ENCODE data around the gene EIF6.
A peak's percentile ranks its signal among the peaks of the same experiment; 100 is the strongest.
"Not testable (repeated sequence)": the region's sequence is repeated elsewhere in the genome, so short reads cannot be mapped to it uniquely, and the experiment has no call there.

EIF6 gene

GRCh38 chr20:35284267-35284991, at the start of gene EIF6:
Gene EIF6 (minus strand): TSS chr20:35284772. CDS start chr20:35284487, 285 bp downstream.
- peak; percentile 87 for DNase-seq (ENCODE audit: low read depth)

GRCh38 chr20:35333606-35334005, 49.0 kb upstream of the EIF6 start:
- DNase-seq (ENCODE audit: low read depth): no peak

DNA sequence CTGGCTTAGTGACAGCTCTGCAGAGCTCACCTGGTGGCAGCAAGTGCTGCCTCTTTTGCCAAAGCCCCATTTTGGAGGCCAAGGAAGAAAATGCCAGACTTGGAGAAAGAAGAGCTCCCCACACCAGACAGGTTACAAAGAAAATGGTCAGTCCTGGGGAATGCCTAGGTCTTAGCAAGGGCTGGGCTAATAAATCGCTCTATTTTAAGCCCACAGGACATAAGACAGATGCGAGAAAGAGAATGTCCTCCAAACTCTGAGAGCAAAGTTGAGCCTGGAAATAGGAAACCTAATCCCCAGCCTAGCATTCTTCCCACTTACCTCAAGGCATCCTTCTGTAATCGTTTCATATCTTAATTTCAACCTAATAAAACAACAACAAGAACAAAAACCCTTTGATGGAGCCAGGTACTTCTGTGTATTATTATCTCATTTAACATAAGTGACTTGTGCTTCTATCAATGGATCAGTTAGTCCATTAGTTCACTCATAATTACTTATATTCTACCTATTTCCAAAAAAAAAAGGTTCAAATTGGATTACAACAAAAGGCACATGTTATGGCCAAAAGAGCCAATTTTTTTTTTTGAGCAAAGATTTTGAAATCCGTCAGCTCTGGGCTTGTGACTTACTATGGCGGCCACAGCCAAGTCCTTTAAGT, 48.1 kb upstream of the EIF6 start:
- DNase-seq (ENCODE audit: low read depth): no peak

DNA sequence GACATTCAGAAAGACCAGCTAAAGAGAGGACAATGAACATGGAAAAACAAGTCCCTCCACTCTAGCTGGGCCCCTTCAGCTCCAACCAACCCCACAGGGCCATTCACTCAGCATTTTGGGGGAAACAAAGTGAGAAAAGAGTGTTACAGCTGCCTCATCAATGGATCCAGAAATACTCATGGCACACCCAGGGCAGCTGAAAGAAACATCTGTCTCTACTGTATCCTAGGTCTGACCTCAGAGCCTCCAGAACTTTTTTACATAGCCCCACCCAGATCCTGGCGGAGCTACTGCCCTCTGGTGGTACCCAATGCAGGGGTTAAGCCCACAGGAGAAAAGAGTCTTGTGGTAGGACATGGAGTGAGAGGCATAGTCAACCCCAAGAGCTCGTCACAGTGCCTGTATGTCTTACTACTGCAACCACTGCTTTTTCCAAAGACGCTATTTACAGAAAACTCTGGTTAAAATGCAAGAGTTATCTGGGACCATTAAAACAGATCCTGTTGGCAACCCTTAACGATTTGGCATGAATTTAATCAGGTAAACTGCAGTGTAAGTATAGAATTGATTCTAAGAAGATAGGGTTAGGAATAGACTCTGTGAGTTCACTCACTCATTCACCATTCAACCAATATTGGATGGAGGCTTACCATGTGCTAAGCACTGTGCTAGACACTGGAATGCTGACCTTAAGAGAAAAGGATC, 45.0 kb upstream of the EIF6 start:
- DNase-seq (ENCODE audit: low read depth): peak; percentile 62

DNA sequence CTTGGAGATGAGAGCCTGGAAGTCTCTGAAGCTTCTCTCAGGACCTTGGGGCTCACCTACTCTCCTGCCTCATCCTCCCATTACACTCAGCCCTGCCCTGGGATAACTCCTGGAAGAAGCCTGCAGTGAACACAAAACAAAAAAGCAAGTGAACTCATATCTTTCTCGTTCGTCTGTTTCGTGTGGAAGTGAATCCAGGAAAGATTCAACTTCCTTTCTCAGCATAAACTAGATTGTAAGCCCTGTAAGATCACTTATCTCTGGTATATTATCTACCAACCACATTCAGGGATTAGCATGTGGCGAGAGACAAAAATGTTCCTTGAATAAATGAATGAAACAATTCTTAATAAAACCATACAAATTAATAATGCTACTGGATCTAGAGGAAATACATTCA, 44.1 kb upstream of the EIF6 start:
- peak; percentile 71 for DNase-seq (ENCODE audit: low read depth)

DNA sequence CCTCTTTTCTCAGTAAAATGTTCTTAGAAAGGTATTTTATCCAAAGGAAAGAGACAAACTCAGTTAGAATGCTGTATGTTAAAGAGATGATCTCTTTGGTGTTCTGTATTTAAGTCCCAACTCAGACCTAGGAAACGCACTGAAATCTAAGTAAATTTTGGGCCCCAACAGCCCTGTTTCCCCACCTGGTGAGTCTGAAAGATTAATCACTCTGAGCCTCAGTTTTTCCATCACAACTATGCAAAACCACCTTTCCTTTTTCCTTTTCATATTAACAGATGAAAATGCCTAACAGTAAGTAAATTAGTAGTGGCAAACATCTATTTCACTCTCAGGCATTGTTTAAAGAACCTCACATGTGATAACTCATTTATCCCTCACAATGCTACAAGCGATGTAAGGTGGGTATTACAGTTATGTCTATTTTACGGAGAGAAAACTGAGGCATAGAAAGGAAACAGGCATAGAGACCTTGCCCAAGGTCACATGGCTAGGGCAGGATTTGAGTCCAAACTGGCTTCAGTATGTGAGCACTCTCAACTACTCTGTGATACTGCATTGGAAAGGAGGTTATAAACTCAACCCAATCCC, 43.6 kb upstream of the EIF6 start:
- no peak for DNase-seq (ENCODE audit: low read depth)

DNA sequence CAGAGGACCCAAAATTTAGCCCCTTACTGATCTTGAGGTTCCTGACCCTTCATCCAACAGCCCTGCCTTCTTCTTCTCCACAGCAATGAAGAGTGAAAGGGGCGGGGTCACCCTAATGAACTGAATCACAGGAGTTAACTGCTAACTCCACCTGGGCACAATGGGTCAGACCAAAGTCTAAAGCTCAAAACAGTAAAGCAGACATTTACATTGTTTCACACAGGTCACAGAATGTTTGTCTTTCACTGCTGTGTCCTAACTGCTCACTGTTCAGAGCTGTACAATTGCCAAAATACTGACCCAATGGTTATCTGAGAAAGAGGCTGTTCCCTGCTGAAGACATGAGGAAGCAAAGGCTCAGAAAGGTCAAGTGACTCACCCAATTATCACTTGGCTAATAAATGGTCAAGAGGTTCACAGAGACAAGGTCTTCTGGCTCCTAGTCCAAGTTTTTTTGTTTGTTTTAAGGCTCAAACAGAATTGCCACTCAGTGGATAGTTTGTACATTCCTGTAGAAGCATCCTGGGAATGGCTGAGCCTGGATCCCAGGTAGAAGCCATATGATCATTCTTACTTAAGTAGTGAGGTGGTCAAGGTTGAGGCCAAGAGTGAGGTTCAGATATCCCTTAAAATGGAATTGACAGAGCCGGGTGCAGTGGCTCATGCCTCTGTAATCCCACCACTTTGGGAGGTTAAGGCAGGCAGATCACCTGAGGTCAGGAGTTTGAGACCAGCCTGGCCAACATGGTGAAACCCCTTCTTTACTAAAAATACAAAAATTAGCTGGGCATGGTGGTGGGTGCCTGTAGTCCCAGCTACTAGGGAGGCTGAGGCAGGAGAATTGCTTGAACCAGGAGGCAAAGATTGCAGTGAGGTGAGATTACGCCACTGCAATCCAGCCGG, 42.8 kb upstream of the EIF6 start:
- DNase-seq (ENCODE audit: low read depth): peak; percentile 87

DNA sequence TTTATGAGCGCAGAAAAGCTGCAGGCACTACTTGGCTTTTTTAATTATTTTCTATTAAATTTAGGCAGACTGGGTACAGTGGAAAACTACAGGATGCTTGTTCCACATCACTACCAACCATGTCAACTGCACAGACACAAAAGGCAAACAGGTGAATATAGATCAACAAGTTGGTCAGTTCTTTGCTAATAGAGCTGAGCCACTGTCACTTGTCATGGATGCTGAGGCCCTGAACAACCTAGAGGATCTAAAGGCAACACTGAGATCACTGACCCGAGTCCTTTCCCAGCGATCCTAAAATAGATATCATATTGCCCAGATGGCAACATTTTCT, 42.1 kb upstream of the EIF6 start:
- DNase-seq (ENCODE audit: low read depth): no peak

GRCh38 chr20:35326021-35326739, 41.6 kb upstream of the EIF6 start:
- peak; percentile 89 for DNase-seq (ENCODE audit: low read depth)

DNA sequence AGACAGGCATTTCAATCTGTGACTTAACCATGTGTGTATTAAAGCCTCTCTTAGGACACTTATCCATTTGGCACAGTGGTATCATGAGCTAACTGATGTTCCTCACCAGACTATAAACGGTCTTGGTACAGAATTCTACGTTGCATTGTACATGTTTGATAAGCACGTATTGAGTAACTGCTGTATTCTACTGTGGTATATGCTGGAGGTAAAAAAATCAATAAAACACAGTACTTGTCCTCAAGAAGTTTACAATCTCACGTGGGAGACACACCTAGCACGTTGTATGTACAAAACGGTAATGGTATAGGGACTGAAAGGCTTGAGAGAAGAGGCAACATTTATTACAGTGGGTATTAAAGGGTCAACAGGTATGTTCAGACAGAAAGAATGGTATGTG, 40.8 kb upstream of the EIF6 start:
- DNase-seq (ENCODE audit: low read depth): no peak

- peak; percentile 77 for DNase-seq (ENCODE audit: low read depth)
These were observed 36.0 kb upstream of the EIF6 start for GRCh38 chr20:35320396-35321126.

GRCh38 chr20:35319871-35320197, 35.3 kb upstream of the EIF6 start:
- peak; percentile 89 for DNase-seq (ENCODE audit: low read depth)

DNA sequence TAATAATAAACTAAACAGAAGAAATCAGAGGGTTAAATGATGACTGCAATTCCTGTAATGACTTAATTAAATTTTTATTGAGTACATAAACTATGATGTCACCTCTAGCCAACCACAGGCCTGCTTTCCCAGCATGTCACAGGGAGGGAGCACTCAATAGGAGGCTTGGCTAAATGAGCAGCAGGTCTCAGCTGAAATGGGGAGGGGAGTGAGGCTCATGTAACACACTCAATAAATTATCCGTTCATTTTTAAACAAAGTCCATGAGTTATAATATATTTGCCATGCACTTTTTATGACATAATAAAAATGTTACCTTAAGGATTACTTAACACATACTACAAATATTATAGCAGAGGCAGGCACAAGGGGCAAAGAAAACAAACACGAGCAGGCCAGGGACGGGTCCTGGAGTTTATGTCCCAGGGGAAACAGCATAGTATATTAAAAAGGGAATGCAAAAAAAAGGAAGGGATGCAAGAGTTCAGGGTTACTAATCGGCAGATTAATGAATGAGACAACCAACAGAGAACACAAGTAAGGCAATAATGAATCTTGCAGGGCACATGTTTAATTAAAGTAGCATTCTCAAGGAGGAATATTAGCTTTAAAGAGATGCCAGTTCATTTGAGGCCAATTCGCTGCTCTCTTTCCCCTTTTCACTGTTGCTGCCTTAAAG, 34.8 kb upstream of the EIF6 start:
- peak; percentile 43 for DNase-seq (ENCODE audit: low read depth)

- peak; percentile 86 for DNase-seq (ENCODE audit: low read depth)
These were observed 34.1 kb upstream of the EIF6 start for GRCh38 chr20:35318502-35319157.

DNA sequence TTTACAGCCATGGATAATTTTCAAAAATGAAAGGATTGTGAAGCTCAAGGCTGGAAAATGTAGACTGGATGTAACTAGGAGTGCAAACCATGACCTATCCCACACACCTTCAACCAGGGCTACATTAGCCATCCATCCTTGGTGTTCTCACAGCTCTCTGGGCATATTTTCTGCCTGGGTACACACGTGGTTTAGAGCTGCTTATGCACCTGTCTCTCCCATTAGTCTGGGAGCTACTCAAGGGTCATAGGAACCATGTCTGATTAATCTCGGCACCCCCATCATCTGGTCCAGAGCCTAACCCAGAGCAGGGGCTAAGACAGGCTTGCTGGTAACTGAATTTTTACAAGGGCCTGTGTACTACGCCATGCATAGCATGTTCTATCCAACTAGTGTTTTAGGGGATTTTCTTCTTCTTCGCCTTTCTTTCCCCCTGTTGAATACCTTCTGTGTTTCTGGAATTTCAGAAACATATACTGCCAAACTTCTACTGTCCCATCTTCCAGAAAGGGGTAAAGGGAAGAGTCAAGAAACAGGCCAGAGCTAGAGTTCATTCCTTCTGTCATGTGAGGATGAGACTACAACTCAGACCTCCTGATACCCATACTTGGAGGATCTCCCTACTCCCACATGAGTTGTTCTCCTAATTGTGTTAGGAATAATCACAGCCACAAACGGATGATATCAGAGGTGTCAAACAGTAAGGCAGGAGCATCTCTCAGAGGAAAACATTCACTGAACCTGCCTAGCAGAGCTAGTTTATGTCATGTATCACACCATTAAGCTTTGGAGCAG, 33.0 kb upstream of the EIF6 start:
- no peak for DNase-seq (ENCODE audit: low read depth)

DNA sequence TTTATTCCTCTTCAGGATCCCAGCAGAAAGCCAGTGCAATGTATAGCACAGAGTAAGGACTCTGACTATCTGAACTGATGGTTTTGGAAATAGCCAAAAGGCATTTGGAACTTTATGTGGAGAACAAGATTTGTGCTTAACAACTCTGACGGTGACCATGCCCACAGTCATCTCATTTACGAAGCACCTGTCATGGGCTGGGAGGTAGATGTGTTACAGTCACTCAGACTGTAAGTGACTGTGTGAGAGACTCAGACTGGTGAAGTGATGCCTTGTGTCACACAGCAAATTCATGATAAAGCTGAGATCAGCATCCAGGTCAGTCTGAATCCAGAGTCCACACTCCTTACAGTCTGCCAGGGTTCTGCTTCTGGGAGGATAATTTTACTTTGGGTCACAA, 31.5 kb upstream of the EIF6 start:
- no peak for DNase-seq (ENCODE audit: low read depth)

GRCh38 chr20:35315632-35316020, 31.1 kb upstream of the EIF6 start:
- not testable (repeated sequence) for DNase-seq (ENCODE audit: low read depth)

- no peak for DNase-seq (ENCODE audit: low read depth)
These were observed 30.5 kb upstream of the EIF6 start for GRCh38 chr20:35314816-35315631.

All from amniotic epithelial cell (primary cell).